WTC11 (cell line): Measurements from ENCODE around the gene ELK3. TPM values are rescaled to one million over a fixed set of nuclear protein-coding genes. Genes with fewer than 3 reads are reported as not detected.
A peak's percentile ranks its signal among the peaks of the same experiment; 100 is the strongest.

Experiments
- ATAC-seq: fragments of 200-7000 bp; cut with Tn5 transposase; 2 replicates; pipeline ENCODE4 v1.10.0; 2021; ENCODE audit warnings: mild to moderate bottlenecking, moderate library complexity
- CTCF ChIA-PET: fragments of 300-600 bp; sonication (Branson Sonifier 250); formaldehyde crosslinking; loops from one replicate; lab custom pipeline; 2021; ENCODE audit warnings: antibody characterized with exemption; lab: Charles Lee
- POLR2A ChIA-PET: fragments of 350-600 bp; sonication (Branson Sonifier 250); formaldehyde crosslinking; loops from one replicate; lab custom pipeline; 2021; ENCODE audit warnings: antibody characterized with exemption; lab: Charles Lee
- DNase-seq: peaks from one replicate; pipeline ENCODE4 v3.0.0; 2021; ENCODE audit warnings: low spot score
- H3K27ac Mint-ChIP-seq: 2 replicates; pipeline ENCODE4 v1.8.0; 2021; ENCODE audit warnings: mixed read lengths
- H3K27me3 Mint-ChIP-seq: 2 replicates; pipeline ENCODE4 v1.8.0; 2021; ENCODE audit warnings: low read depth, mild to moderate bottlenecking, moderate library complexity, mixed read lengths
- H3K36me3 Mint-ChIP-seq: 2 replicates; pipeline ENCODE4 v1.8.0; 2021; ENCODE audit warnings: mixed read lengths
- H3K4me1 Mint-ChIP-seq: 2 replicates; pipeline ENCODE4 v1.8.0; 2022; ENCODE audit warnings: mixed read lengths
- H3K4me3 Mint-ChIP-seq: 2 replicates; pipeline ENCODE4 v1.8.0; 2021; ENCODE audit warnings: mild to moderate bottlenecking, moderate library complexity, mixed read lengths
- H3K9me3 Mint-ChIP-seq: 2 replicates; pipeline ENCODE4 v1.8.0; 2021; ENCODE audit warnings: mixed read lengths
- ESRRA ChIP-seq: sonication (generic); formaldehyde crosslinking; IDR thresholded peaks from 2 replicates; pipeline ENCODE4 v1.8.1; 2022; ENCODE audit warnings: mild to moderate bottlenecking, missing genetic modification reagents, borderline replicate concordance
- FOXJ3 ChIP-seq: sonication (generic); formaldehyde crosslinking; IDR thresholded peaks from 2 replicates; pipeline ENCODE4 v1.9.0; 2021; ENCODE audit warnings: missing genetic modification reagents, mild to moderate bottlenecking, borderline replicate concordance
- MXD4 ChIP-seq: fragments of 250-450 bp; sonication (Bioruptor Pico); IDR thresholded peaks from 2 replicates; pipeline ENCODE4 v1.8.0; 2021; ENCODE audit warnings: mild to moderate bottlenecking, moderate library complexity, borderline replicate concordance
- ZNF219 ChIP-seq: sonication (generic); formaldehyde crosslinking; IDR thresholded peaks from 2 replicates; pipeline ENCODE4 v1.8.0; 2023; ENCODE audit warnings: missing genetic modification reagents, mild to moderate bottlenecking, borderline replicate concordance
- total RNA-seq: library from RNA; stranded (reverse); gene quantifications from 3 replicates; pipeline ENCODE4 v1.2.3, GENCODE V29; 2021
- TF ChIP-seq, protein P1 (sequence below): sonication (generic); formaldehyde crosslinking; IDR thresholded peaks from 2 replicates; pipeline ENCODE4 v1.8.1; 2023; ENCODE audit warnings: mild to moderate bottlenecking, moderate library complexity, missing genetic modification reagents
- TF ChIP-seq, protein P2 (sequence below): sonication (generic); formaldehyde crosslinking; IDR thresholded peaks from 2 replicates; pipeline ENCODE4 v1.8.1; 2023; ENCODE audit warnings: mild to moderate bottlenecking, missing genetic modification reagents
- TF ChIP-seq, protein P3 (sequence below): sonication (generic); formaldehyde crosslinking; IDR thresholded peaks from 2 replicates; pipeline ENCODE4 v1.8.0; 2022; ENCODE audit warnings: missing genetic modification reagents

Gene ELK3
- total RNA-seq, 1 experiment from 2014 or later = 16.5 TPM

DNA sequence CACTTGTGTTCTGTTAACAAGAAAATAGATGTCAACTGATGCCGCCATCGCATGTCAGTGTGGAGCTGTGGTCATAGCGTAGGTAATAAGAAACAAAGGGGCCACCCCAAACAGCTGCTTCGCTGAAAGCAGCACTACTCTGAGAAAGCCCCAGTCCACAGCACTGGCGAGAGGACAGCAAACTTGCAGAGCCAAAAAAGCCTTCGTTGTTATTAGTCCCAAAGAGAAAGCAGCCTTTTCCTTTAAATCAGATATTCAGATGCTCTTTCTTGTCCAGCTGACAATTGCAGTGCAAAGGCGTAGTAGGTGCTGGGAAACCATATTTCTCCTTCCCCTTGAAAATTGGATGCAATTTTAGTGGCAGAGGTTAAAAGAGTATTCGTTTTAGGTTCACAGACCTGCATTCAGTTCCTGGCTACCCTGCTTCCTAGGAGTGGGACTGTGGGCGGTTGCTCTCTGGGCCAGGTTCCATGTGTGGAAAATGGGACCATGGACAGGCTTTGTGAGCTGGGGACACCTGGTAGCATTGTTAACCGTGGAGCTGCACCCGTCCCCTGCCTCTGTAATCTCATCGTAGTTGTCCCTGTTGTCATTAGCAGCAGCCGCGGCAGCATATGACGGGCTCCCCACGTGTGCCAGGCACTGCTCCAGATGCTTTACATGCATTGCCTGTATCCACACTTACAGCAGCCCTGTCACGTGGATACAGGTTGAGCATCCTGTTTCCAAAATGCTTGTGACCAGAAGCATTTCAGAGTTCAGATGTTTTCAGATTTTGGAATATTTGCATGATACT is 54.2 kb downstream of the ELK3 start (continued):
- TF ChIP-seq, protein P1, sequence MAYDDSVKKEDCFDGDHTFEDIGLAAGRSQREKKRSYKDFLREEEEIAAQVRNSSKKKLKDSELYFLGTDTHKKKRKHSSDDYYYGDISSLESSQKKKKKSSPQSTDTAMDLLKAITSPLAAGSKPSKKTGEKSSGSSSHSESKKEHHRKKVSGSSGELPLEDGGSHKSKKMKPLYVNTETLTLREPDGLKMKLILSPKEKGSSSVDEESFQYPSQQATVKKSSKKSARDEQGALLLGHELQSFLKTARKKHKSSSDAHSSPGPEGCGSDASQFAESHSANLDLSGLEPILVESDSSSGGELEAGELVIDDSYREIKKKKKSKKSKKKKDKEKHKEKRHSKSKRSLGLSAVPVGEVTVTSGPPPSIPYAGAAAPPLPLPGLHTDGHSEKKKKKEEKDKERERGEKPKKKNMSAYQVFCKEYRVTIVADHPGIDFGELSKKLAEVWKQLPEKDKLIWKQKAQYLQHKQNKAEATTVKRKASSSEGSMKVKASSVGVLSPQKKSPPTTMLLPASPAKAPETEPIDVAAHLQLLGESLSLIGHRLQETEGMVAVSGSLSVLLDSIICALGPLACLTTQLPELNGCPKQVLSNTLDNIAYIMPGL = no peak
- TF ChIP-seq FOXJ3 (no peak), ZNF219 (no peak)
- TF ChIP-seq, protein P2, sequence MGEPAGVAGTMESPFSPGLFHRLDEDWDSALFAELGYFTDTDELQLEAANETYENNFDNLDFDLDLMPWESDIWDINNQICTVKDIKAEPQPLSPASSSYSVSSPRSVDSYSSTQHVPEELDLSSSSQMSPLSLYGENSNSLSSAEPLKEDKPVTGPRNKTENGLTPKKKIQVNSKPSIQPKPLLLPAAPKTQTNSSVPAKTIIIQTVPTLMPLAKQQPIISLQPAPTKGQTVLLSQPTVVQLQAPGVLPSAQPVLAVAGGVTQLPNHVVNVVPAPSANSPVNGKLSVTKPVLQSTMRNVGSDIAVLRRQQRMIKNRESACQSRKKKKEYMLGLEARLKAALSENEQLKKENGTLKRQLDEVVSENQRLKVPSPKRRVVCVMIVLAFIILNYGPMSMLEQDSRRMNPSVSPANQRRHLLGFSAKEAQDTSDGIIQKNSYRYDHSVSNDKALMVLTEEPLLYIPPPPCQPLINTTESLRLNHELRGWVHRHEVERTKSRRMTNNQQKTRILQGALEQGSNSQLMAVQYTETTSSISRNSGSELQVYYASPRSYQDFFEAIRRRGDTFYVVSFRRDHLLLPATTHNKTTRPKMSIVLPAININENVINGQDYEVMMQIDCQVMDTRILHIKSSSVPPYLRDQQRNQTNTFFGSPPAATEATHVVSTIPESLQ = no peak

DNA sequence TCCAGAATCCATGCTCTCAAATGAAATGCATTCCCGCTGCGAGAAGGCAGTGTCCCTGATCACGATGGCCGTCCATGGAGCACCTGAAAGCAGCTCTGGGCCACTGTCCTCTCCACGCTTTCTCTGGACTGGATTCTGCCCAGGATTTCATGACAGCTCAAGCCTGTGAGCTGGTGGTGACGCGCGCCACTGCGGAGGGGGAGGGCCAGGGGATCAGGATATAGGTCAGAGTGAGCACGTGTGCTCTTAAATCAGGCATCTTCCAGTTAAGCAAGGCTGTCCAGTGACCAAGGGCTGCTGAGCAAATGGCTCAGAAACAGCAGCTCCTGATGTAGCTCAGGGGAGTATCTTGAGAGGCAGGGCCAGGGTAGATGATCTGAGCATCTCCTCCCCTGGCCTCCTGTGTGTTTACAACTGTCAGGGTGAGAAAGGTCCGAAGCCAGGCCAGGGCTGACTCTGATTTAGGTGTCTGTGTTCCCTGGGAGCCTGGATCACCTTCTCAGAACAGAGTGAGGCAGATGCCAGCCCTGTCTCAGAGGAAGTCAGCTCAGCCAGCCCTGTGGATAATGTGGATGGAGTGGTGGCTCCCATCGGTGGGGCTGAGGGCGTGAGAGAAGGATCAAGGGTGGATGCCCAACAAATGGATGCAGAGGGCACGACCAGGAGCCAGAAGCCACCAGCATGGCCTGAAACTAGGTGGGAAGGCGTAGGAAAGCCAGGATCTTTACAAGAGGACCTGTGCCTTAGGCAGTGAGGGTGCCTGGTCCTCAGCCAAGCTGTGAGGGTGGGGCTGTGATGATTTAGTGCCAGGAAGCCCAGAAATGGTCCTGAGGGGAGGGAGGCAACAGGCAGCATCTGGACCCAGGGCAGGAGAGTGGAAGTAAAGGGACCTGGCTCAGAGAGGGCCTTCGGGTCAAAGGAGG is 55.3 kb downstream of the ELK3 start:
- TF ChIP-seq ESRRA (CRISPR knock-in tag) = no peak
- TF ChIP-seq, protein P3, sequence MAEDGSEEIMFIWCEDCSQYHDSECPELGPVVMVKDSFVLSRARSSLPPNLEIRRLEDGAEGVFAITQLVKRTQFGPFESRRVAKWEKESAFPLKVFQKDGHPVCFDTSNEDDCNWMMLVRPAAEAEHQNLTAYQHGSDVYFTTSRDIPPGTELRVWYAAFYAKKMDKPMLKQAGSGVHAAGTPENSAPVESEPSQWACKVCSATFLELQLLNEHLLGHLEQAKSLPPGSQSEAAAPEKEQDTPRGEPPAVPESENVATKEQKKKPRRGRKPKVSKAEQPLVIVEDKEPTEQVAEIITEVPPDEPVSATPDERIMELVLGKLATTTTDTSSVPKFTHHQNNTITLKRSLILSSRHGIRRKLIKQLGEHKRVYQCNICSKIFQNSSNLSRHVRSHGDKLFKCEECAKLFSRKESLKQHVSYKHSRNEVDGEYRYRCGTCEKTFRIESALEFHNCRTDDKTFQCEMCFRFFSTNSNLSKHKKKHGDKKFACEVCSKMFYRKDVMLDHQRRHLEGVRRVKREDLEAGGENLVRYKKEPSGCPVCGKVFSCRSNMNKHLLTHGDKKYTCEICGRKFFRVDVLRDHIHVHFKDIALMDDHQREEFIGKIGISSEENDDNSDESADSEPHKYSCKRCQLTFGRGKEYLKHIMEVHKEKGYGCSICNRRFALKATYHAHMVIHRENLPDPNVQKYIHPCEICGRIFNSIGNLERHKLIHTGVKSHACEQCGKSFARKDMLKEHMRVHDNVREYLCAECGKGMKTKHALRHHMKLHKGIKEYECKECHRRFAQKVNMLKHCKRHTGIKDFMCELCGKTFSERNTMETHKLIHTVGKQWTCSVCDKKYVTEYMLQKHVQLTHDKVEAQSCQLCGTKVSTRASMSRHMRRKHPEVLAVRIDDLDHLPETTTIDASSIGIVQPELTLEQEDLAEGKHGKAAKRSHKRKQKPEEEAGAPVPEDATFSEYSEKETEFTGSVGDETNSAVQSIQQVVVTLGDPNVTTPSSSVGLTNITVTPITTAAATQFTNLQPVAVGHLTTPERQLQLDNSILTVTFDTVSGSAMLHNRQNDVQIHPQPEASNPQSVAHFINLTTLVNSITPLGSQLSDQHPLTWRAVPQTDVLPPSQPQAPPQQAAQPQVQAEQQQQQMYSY (CRISPR knock-in tag) = peak; percentile 66
- TF ChIP-seq, all 79 proteins: peak for 1

DNA sequence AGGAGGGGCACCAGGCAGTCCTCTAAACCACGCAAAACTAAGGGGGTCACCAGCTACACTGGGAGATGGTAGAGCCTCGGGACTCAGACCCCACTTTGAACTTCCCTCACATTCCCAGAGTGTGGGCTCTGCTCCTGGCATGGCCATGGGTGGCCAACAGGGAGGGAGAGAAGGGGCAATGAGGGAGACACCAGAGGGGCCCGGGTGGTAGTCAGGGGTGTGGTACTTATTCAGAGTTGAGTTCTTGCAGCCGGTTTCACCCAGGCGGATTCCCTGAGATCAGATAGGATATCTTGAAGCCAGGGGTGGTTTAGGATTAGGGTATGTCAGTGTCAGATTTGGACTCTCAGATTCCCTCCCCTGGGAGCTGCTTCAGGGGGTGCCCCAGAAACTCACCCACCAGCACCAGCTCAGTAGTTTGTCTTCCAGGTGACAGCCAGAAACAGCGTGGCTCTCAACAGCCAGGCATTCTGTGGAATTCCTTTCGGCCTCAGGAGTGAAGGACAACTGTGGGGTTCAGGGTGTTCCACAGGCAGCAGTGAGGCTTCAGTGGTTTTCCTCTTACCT is 56.0 kb downstream of the ELK3 start:
- H3K9me3 Mint-ChIP-seq = no peaks in the 10 kb centered on the region
- POLR2A ChIA-PET = no interaction called here
- peaks cover 29% of the 10 kb centered on the region for H3K36me3 Mint-ChIP-seq
- H3K27me3 Mint-ChIP-seq = no peaks in the 10 kb centered on the region
- TF ChIP-seq MXD4 = no peak
- TF ChIP-seq, protein P3 (CRISPR knock-in tag) = no peak
- TF ChIP-seq, all 79 proteins: peak for 0
- CTCF ChIA-PET = no interaction called here
- no peak overlapping the region for H3K4me3 Mint-ChIP-seq
- H3K27ac Mint-ChIP-seq = no peak overlapping the region
- no peak for DNase-seq
- no peaks in the 10 kb centered on the region for H3K4me1 Mint-ChIP-seq
- ATAC-seq = no peak

More for the DNA sequence above, 55.3 kb downstream of the ELK3 start:
- POLR2A ChIA-PET = interaction anchor here (0.6 to 0.8 kb wide), 2 partner anchors 13 to 221 kb away, joined by 4 read pairs; no protein-coding TSS in a partner anchor
- Mint-ChIP-seq H3K27me3 (no peaks in the 10 kb centered on the region), H3K36me3 (peaks cover 29% of the 10 kb centered on the region), H3K4me3 (no peak overlapping the region), H3K9me3 (no peaks in the 10 kb centered on the region), H3K4me1 (no peaks in the 10 kb centered on the region), H3K27ac (0 out of 2 replicates have a peak overlapping the region, but pooled peaks have one; percentile 10)
- CTCF ChIA-PET = no interaction called here
- DNase-seq (no peak), ATAC-seq (no peak)
